ENCODE measurements around the gene KCND3.
A peak's percentile ranks its signal among the peaks of the same experiment; 100 is the strongest.
"Not testable (repeated sequence)": the region's sequence is repeated elsewhere in the genome, so short reads cannot be mapped to it uniquely, and the experiment has no call there.

Gene KCND3

GRCh38 chr1:111799722-111800121, 189.7 kb downstream of the KCND3 start:
- DNase-seq = not testable (repeated sequence)

GRCh38 chr1:111798580-111798979, 190.9 kb downstream of the KCND3 start:
- DNase-seq = no peak

DNA sequence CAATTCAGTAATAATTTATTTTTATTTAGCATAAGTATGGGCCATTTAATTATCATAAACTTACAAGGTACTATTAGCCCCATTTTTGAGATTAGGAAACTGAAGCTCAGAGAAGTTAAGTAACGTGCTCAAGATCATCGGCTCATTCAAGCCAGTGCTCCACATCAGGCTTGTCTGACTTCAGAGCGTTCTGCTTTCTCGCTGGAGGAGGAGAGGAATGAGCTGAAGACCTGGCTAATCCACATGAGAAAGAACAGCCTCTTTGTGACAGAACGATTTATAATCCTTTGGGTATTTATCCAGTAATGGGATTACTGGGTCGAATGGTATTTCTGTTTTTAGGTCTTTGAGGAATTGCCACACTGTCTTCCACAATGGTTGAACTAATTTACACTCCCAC, 194.1 kb downstream of the KCND3 start:
- DNase-seq = no peak

- DNase-seq = no peak
Observed at GRCh38 chr1:111793923-111794322, 195.5 kb downstream of the KCND3 start.

GRCh38 chr1:111792249-111792648, 197.2 kb downstream of the KCND3 start:
- no peak for DNase-seq

DNA sequence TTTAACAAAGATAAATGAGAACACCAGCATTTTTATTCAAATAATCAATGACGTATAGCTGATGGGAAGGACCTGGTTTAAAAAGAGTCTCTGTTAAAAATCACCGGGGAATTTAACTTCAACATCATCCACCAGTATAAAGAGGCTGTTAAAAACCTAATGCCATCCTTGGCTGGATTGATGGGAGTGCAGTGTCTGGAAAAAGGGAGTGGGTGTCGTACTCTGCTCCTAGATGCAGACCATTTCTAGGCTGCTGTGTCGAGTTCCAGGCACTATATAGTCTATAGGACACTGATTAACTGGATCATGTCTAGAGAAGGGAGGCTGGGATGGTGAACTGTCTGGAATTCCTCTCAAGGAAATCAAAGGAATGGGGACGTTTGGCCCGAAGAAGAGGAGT, 197.7 kb downstream of the KCND3 start:
- DNase-seq = no peak

GRCh38 chr1:111789666-111790316, 199.7 kb downstream of the KCND3 start:
- no peak for DNase-seq

DNA sequence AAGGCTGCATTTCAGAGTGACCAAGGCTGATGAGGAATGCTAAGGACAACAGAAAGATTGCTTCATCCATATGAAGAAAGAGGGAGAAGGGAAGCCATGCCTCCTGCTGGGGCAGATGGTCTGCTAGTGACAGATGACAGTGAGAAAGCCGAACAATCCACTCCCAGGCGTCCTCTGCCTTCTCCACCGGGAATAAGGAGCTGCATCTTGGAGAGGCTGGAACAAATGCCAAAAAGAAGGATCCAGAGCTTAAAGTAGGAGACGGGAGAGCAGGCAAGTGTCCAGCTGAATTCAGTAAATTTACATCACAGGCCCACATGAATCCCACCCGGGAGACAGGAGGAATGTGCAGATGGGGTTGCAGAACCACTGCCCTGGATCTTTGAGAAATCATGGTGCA, 200.3 kb downstream of the KCND3 start:
- no peak for DNase-seq

- no peak for DNase-seq
Observed at GRCh38 chr1:111786669-111787207, 202.7 kb downstream of the KCND3 start.

DNA sequence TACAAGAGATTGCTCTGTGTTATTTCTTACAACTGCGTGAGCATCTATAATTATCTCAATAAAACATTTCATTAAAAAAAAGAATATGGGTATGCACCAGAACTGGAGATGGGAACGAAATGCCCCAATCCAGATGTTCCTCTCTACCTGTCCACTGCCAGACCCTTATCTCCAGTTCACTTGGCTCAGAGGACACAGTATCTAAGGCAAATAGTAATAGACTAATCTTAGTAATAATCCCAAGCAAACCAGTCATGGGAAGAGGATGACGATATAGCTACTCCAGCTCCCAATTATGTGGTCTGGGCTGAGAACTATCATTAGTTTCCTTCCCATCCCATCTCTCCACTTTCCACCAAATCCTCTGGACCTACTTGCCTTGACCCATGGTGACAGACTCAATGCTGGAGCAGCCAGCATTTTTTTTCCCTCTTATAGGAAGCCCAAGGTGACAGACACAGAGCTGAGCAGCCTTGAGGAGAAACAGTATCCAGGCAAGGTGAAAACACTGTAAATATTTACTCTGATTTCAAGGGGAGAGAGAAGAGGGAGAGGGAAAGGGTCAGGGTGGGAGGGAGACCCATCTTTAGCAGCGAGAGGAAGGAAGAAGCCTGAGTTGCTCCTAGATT, 205.1 kb downstream of the KCND3 start:
- DNase-seq = no peak

DNA sequence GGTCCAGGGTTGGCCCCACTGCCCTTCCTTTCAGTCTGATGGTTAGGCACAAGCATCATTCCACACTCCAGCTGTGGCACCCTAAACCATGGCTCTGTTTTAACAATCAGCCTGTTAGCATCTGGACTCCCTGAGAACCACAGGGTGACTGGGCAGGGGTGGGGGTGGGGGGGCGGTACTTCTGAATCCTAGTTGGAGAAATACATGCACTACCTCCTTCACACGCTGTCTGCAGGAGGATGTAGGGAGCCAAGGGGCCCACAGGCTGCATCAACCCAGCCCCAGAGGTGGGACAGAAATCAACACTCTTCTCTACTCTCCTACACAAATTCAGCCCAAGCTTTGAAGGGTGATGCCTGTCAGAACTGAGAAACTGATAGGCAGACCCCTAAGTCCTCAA, 209.9 kb downstream of the KCND3 start:
- DNase-seq = no peak

- DNase-seq = no peak
Observed at GRCh38 chr1:111778541-111779051, 210.9 kb downstream of the KCND3 start.

- no peak for DNase-seq
Observed at GRCh38 chr1:111778066-111778465, 211.4 kb downstream of the KCND3 start.

- no peak for DNase-seq
Observed at GRCh38 chr1:111777301-111777700, 212.2 kb downstream of the KCND3 start.

DNA sequence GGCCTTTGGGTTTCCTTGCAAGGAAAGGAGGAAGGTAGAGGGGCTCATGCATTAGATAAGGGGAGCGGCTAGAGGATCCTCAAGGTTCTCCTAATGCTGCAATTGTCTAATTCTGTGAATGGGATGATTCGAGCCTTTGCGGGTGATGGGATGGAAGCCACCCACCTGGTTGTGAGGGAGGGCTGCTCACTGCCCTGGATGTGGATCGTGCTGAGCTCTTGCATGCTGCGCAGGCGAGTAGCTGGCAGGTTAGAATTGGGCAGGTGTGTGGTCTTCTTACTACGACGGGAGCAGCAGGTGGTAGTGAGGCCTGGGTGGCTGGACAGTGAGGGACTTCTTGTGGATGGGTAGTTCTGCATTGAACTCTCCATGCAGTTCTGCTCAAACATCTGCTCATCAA, 212.6 kb downstream of the KCND3 start:
- DNase-seq = no peak

DNA sequence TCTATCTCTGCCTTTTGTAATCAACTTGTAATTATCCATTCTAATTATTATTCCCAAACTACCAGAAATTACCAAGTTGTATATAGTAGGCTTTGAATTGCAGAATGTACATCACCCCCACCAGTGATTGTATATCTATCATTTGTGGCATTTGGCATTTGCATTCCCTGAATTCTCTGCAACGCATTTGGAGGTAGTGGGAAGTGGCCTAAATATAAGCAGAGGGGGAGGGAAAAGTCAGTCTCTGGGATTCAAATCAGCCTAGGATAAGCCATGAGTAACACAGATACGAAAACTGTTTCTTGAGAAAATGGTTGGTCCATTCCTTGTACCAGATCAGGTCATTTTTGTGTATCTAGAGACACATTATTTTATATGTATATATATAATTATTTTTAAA, 213.1 kb downstream of the KCND3 start:
- DNase-seq = no peak

DNA sequence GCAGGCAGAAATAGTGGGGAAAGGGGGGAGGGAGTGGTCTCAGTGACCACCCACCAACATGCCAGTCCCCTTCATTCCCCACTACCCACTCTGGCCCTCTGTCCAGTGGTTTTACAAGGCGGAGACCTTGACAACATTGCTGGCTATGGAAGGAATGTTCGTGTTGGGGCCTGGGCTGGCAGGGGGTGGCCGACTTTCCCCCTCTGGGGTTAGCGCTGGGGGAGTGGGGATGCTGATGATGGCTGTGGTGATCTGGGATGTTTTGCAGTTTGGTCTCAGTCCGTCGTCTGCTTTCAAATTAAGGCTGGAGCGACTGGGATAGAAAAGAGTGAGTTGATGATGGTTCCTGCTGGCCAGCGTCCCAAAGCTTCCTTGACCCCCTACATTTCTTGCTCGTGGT, 213.5 kb downstream of the KCND3 start:
- no peak for DNase-seq

DNA sequence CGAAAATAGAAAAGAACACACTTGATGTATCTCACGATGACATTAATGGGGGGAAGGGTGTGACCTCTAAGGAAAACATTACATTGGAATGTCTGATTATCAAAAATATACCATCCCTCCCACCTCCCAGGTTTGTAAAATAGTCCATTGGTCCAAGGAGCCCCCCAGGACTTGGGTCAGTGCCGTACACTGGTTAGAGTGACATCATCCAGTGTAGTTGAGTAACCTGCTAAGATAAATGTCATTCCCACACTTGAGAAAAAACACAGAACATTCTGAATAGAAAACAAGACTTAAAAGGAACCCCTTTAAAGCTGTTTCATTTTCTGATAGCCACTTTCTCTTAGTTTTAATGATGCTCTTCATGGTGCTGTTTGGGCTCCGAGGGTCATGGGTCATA, 218.6 kb downstream of the KCND3 start:
- no peak for DNase-seq

DNA sequence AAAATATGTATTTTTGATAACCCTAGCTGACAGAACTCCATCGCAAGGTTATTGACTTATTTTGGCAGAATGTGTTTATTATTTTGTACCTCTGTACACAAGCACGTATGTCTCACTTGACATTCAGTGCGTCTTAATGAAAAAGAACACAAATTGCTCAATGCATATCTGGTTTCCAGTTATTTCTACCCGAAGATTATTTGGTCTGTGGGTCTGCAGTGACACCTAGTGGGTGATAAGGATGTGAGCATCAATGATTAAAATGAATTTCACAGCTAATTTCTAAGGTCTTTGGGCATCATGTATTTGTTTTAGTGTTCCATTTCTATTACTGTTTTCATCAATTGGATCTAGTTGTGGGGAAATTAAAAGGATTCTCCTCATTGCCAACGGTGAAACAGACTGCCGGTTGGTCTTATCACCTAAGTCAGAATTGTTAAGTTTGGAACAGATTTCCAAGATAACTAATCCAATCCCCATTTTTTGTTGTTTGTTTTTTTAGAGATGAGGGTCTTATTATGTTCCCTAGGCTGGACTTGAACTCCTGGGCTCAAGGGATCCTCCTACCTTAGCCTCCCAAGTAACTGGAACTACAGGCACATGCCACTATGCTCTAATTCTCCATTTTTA, 219.8 kb downstream of the KCND3 start:
- DNase-seq = peak; percentile 1

DNA sequence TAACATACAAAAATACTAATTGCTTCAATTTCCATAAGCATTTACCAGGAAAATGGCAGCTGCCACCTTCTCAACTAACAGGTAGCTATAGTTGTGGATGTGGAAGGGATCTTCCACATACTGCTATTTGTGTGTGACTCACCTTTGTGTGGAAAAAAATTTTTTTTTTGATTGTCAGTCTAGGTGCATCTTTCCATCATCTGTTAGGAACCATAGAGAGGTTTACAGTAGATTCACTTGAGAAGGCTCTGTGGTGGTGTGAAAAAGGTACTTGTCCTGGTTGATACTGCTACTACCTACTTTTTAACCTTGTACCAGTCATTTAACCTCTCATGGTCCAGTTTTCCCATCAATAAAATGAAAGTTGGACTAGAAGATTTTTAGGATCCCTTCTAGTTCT, 220.8 kb downstream of the KCND3 start:
- DNase-seq = no peak

DNA sequence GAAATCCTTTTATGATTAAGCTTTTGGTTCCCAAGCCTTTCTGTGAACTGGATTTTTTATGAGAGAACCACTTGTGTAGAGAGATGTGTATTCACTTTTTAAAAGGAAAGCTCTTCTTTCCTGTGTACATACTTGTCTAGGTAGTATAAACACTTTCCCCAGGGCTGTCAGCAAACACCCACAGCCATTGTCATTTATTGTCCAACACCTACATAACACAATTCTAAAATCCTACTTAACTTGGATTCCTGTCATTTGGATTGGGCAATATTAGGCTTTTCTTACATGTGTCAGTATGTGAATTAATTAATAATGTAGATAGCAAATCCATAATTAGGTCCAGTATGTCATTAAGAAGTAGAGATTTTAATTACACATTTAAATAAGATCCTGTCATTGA, 221.4 kb downstream of the KCND3 start:
- no peak for DNase-seq

DNA sequence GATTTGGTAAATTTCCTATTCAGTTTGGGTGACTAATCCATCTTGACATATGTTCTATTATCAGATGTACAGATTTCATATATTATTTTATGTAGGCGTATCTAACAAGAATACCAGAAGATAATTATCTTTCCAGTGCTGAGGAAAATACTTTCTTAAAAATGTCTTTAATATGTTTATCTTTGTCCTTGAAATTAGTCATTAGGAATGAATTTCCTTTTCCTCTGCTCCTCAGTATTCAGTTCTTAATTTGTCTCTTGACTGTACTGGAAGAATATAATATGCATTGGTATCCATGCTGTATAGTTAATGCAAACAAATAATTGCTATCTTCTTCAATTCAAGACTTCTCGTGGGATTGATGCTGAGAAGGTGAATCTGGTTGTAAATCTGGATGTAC, 227.1 kb downstream of the KCND3 start:
- DNase-seq = no peak

GRCh38 chr1:111761717-111762116, 227.8 kb downstream of the KCND3 start:
- DNase-seq = no peak

GRCh38 chr1:111758373-111758772, 231.1 kb downstream of the KCND3 start:
- no peak for DNase-seq
